ENCODE results near the gene SMYD1.
"Not testable (repeated sequence)": the region's sequence is repeated elsewhere in the genome, so short reads cannot be mapped to it uniquely, and the experiment has no call there.

SMYD1 gene
- 0 reads per million in 2 donors for total RNA-seq

DNA sequence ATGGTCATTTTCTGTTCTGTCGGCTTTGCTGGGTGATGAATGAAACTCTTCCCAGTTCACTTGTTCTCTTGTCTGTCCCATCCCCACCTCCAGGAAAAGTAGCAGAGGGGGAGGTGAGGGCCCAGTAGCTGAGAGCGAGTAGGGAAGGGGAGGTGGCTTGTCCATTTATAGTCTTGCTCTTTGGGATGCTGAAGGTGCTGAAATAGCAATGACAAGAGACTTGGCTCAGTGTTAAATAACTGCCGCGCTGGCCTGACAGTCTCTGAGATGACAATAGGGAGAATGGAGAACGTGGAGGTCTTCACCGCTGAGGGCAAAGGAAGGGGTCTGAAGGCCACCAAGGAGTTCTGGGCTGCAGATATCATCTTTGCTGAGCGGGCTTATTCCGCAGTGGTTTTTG lies at the start of gene SMYD1:
Gene SMYD1, plus strand, starts transcription at position 228 of the 400 bp plus-strand sequence. Its CDS starts 40 bp downstream, at position 268.
- no peak for DNase-seq

GRCh38 chr2:88018077-88018805 lies 49.4 kb upstream of the SMYD1 start:
- DNase-seq: not testable (repeated sequence)

DNA sequence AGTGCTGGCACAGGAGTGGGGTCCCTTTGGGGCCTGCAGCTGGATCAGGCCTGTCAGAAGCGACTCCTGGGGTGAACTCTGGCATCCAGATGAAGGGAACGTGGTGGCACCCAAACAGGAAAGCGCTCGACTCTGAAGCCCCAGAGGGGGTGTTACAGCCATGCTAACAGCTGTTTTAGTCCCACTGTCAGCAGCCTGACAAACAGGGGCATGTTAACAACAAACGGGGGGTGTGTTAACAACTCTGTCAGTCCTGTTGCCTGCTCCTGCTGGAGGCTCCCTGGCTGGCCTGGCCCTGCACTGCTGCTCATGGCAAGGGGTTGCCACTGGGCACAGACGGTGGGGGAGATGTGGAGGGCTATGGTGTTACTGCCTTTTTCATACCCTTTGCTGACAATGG lies 48.7 kb upstream of the SMYD1 start:
- no peak for DNase-seq

GRCh38 chr2:88019985-88020384 lies 47.6 kb upstream of the SMYD1 start:
- no peak for DNase-seq

DNA sequence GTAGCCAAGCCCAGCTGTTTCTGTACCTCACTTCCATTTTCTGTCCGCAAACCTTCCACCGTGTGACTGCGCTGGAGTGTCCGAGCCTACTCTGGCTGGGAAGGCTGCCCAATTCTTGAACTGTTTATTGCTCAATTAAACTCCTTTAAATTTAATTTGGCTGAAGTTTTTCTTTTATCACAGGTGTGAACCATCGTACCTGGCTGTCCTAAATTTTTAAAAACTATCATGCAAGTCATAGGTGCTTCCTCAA lies 45.0 kb upstream of the SMYD1 start:
- no peak for DNase-seq

- DNase-seq: no peak
Observed at GRCh38 chr2:88024509-88024908, 43.1 kb upstream of the SMYD1 start.

DNA sequence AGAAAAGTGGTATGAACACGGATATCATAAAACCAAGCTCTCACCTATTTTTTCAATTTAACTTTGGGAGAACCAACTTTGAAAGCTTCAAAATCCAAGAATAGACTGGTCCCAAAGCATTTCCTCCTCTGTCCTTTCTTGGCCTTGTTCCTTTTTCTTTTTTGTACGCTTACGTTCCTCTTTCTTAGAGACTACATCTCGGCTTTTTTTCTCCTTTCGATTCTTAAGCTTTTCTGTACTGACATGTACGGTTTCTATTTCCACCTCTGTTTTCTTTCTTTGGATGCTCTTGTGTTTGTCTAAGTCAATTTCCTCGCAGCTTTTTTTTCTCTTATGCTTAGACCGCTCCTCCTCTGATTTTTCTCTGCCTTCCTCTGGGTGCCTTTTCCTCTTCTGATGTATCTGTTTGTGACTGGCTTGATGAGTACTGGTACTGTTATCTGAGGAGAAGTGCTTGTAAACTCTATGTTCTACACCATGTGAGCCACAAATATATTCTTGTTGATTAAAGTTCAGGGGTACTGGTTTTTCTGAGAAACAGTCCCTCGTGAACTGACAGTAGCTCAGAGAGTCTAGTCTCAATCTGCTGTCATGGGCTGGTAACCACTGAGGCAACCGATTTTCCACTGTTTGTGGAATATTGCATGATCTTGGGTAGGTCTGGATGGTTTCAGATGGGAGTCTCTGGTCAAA lies 39.8 kb upstream of the SMYD1 start:
- DNase-seq: no peak

GRCh38 chr2:88028931-88029330 lies 38.7 kb upstream of the SMYD1 start:
- DNase-seq: no peak

- no peak for DNase-seq
Observed at GRCh38 chr2:88032070-88032702, 35.4 kb upstream of the SMYD1 start.

GRCh38 chr2:88036182-88036581 lies 31.4 kb upstream of the SMYD1 start:
- DNase-seq: no peak

DNA sequence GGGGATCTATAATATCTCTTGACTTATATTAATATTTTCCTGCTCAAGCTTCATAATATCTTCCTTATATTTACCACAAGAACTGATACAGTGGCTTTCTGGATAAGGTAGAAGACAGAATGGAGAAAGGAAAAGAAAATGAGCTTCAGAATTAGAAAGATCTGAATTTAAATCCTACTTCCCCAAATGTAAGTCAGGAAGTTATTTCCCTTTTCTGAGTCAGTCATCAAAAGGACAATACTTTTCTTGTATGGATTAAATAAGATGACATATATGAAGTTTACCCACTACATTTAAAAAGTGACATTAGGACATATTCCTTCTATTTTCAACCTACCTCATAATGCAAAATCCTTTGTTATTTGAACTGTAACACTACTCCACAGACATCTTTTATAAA lies 31.0 kb upstream of the SMYD1 start:
- DNase-seq: no peak

DNA sequence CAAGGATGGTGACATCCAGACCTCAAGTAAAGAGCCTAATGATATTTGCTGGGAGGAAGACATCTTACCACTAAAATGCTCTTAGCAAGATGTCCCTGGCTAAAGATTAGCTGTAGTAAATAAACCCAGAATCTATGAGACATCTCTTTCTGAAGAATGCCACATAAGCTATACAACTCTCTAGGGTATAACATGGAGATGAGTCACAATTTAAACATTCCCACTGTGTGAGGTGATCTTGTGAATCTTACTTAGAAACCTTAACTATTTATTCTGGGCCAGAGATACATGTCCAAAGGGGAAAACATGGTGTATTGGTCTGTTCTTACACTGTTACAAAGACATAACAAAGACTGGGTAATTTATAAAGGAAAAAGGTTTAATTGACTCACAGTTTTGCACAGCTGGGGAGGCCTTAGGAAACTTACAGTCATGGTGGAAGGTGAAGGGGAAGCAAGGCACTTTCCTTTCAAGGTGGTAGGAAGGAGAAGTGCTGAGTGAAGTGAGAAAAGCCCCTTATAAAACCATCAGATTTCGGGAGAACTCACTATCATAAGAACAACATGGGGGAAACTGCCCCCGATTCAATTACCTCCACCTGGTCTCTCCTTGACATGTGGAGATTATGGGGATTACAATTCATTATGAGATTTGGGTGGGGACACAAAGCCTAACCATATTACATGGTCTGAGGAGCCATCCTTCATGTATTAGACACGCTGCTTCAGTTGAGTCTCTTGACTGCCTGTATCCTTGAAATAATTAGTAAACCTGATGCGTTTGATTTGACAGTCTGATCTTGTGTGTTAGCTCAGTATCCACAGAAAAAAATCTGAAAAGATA lies 29.1 kb upstream of the SMYD1 start:
- DNase-seq: no peak

- no peak for DNase-seq
Observed at GRCh38 chr2:88042476-88042875, 25.1 kb upstream of the SMYD1 start.

DNA sequence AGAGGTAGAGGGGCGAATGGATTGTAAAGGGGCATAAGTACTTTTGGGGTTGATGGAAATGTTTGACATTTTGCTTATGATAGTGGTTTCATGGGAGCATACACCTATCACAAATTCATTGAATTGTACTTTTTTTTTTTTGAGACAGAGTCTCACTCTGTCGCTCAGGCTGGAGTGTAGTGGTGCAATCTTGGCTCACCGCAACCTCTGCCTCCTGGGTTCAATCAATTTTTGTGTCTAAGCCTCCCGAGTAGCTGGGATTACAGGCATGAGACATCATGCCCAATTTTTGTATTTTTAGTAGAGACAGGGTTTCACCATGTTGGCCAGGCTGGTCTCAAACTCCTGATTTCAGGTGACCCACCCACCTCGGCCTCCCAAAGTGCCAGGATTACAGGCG lies 22.1 kb upstream of the SMYD1 start:
- DNase-seq: not testable (repeated sequence)

DNA sequence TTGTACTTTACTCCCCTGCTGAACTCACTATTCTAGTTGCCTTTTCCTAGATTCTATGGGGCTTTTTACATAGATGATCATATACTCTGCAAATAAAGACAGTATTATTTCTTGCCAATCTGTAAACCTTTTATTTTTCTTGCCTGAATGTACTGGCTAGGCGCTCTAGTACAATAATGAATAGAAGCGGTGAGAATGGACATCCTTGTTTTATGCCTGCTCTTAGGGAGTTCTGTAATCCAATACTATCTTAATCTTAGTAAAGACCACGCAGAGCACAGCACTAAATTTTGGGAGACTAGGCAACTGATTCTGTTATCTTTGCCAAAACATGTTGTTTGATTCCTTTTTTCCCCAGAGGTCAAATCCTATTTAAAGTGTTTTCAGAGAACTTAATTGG lies 19.1 kb upstream of the SMYD1 start:
- DNase-seq: no peak

DNA sequence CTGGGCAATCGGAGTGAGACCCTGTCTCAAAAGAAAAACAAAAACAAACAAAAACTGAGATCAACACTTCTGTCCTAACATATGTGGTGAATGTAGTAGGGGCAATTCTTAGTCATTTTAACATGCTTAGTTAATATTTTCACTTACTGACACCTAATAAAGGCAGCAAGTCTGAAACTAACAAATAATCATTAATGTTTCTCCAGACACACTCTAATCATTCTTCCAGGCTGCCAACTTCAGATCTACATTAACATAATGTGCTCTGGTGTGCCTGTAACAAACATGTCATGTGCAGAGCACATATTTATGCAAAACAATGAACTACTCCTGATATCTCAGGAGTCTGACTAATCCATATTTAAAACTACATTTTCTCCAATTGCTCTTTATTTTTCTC lies 18.0 kb upstream of the SMYD1 start:
- DNase-seq: no peak

DNA sequence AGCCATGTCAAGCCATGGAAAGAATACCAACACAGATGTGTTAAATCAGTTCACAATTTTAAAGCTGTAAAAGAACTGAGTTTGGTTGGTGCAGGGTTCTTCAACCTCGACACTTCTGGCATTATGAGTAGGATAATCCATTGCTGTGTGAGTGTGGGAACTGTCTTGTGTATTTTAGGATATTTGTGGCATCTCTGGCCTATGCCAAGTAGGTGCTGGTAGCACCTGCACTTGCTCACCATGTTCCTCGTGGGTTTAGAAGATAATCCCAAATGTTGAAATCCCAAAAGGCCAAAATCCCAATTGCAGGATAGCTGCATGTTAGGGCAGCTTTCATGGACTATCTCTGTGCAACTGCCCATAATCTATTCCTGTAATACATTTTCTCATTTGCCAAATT lies 15.8 kb upstream of the SMYD1 start:
- no peak for DNase-seq

- no peak for DNase-seq
Observed at GRCh38 chr2:88053296-88053695, 14.3 kb upstream of the SMYD1 start.

DNA sequence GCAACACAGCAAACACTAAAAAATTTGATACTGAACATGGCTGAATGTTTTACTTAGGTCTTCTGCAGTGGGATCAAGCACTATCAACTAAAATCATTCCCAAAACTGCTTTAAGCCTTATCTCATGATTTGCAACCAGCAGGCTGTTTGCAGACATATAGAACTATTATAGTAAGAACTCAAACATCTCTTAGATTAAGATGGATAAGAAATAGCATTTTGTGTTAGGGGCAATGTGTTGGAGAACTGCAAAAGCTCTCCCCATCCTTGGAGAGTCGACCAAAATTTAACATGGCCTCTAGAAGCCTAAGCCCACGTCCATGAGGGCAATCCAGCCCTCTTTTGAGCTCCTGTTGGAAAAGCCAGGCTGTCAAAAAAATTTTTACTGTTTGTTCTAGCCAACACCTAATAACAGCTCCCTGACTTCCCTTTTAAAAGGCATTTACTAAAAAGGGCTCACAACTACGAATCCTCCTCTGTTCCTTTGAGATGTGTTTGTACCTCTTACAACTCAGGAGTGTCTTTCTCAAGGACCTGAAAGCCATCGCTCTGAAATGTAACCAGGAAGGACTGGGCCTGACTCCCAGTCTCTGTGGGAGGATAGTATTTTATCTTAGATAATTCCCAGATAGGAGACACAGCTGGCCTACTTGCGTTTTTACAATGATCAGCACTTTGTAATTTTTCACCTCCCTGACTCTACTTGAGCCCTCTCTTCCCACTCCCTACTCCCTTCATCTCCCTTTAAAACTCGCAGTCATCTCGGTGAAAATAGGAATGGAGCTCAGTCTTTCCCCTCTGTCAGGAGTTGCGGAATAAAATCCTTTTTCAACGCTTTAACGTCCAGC lies 13.5 kb upstream of the SMYD1 start:
- DNase-seq: no peak

DNA sequence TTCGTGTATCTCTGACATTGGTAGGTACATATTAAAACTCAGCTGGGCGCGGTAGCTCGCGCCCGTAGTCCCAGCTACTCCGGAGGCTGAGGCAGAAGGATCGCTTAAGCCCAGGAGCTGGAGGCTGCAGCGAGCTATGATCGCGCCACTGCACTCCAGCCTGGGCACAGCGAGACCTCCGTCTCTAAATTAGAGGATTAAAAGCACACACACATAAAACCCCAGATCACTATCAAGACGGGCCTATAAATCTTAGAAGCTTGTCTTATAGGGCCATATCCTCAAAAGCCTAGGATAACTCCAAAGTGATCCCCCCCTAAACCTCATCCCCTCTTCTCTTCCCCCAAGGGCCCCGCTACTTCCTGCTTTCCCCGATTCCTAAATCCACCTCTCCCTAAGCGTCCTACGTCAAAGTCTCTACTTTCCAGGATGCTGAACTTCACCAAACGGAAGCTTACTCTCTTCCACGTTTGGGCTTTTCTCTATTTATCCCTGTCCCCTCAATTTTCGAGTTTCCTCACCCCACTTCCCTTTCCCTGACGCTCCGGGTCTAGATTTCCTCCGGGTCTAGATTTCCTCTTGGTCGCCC lies 12.7 kb upstream of the SMYD1 start:
- no peak for DNase-seq

- DNase-seq: peak; percentile 89
Observed at GRCh38 chr2:88055371-88056128, 12.1 kb upstream of the SMYD1 start, which contains the start of gene KRCC1. KRCC1 (minus strand) TSS chr2:88055783; CDS start chr2:88028563, 27,220 bp downstream.

Measured in T-helper 9 cell (primary cell).